Effector memory CD4-positive, alpha-beta T cell (primary cell): ENCODE results near the gene USH1G.

Experiments
- DNase-seq, 3 donors: peaks; one replicate each; pipeline ENCODE4 v3.0.0-alpha.2; 2020
- H3K27ac ChIP-seq: 2 replicates; pipeline ENCODE4 v1.7.0; 2013; ENCODE audit warnings: mild to moderate bottlenecking, low read length, moderate library complexity; ENCODE audit not compliant: insufficient read depth, poor library complexity, severe bottlenecking
- H3K27me3 ChIP-seq: replicated peaks from 2 replicates; pipeline ENCODE4 v1.7.0; 2013; ENCODE audit warnings: mild to moderate bottlenecking, low read length; ENCODE audit not compliant: insufficient read depth, control insufficient read depth, poor library complexity, severe bottlenecking
- H3K36me3 ChIP-seq: 2 replicates; pipeline ENCODE4 v1.7.0; 2013; ENCODE audit warnings: mild to moderate bottlenecking, low read length, moderate library complexity; ENCODE audit not compliant: control insufficient read depth, insufficient read depth
- H3K4me1 ChIP-seq: 2 replicates; pipeline ENCODE4 v1.7.0; 2013; ENCODE audit warnings: low read length, mild to moderate bottlenecking; ENCODE audit not compliant: control insufficient read depth, insufficient read depth, poor library complexity, severe bottlenecking
- H3K4me3 ChIP-seq: 2 replicates; pipeline ENCODE4 v1.7.0; 2013; ENCODE audit warnings: low read length, low read depth, mild to moderate bottlenecking; ENCODE audit not compliant: insufficient read depth, poor library complexity, severe bottlenecking
- H3K9me3 ChIP-seq: 2 replicates; pipeline ENCODE4 v1.7.0; 2013; ENCODE audit warnings: mild to moderate bottlenecking, low read length, moderate library complexity; ENCODE audit not compliant: control insufficient read depth

The USH1G gene

GRCh38 chr17:74875977-74876593, 47.0 kb downstream of the USH1G start:
- Histone ChIP-seq H3K4me1 (peaks cover 5% of the 10 kb centered on the region), H3K4me3 (no peak overlapping the region)

DNA sequence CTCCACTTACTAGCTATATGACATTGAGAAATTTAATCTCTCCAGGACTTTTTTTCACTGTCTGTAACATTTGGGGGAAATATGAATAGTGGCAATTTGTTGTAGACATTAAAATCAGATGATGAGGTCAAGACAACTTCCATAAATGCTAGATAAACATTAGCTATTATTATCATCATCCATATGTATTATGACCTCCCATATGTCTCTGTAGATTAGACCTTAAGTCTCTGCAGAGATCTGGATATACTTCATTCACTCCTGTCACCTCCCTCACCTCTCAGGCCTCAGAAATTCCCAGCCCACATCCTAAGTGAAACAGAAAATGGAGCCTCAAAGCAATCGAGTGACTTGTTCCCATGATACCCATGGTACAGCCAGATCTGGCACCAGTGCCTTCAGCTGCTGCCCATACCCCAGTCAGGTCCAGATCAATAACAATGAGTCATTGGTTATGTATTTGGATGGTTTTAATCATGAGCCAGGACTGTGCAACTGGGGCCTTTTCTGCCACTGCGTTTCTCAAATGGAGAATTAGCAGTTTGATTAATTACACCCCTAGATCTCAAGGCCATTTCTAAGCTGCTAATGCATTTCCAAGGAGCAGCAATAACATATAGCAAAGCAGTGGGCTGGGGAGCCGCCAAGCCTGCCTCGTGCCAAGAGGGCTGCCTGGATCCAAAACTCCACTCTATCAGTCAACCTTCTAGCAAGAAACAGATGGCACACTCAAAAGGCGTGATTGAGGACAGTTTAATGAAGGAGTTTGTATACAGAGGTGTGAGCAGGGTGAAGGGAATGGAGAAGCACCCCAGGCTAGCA, 47.7 kb downstream of the USH1G start:
- no peaks in the 10 kb centered on the region for H3K36me3 ChIP-seq
- no peaks in the 10 kb centered on the region for H3K9me3 ChIP-seq
- no peaks in the 10 kb centered on the region for H3K27me3 ChIP-seq
- peaks cover 5% of the 10 kb centered on the region for H3K4me1 ChIP-seq
- no peak overlapping the region for H3K27ac ChIP-seq
- DNase-seq: no peak
- no peak overlapping the region for H3K4me3 ChIP-seq

More at GRCh38 chr17:74875977-74876593, 47.0 kb downstream of the USH1G start:
- Histone ChIP-seq H3K27me3 (no peaks in the 10 kb centered on the region), H3K36me3 (no peaks in the 10 kb centered on the region), H3K27ac (no peak overlapping the region), H3K9me3 (no peaks in the 10 kb centered on the region)
- DNase-seq: no peak

DNA sequence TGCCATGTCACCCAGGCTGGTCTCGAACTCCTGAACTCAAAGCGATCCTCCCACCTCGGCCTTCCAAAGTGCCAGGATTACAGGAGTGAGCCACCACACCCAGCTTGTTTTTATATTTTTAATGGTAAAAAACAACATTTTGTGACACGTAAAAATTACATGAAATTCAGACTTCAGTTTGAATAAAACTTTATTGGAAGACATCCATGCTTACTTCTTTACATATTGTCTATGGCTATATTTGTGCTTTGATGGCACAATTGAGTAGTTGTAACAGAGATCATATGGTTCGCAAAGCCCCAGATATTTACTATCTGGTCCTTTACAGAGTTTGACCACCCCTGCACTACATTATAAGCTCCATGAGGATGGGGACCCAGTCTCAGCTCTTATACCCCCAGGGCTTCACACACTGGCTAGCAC, 48.4 kb downstream of the USH1G start:
- no peak for DNase-seq
- H3K27ac ChIP-seq: no peak overlapping the region
- H3K4me1 ChIP-seq: peaks cover 5% of the 10 kb centered on the region
- H3K36me3 ChIP-seq: no peaks in the 10 kb centered on the region
- H3K27me3 ChIP-seq: no peaks in the 10 kb centered on the region
- no peaks in the 10 kb centered on the region for H3K9me3 ChIP-seq
- H3K4me3 ChIP-seq: no peak overlapping the region

- Histone ChIP-seq H3K4me1 (peaks cover 5% of the 10 kb centered on the region), H3K27me3 (no peaks in the 10 kb centered on the region), H3K9me3 (no peaks in the 10 kb centered on the region), H3K36me3 (no peaks in the 10 kb centered on the region), H3K27ac (peak overlapping the region; percentile 92), H3K4me3 (peak overlapping the region; percentile 66)
- DNase-seq: no peak
Measured at GRCh38 chr17:74873874-74874614, 49.0 kb downstream of the USH1G start.

- Histone ChIP-seq H3K27me3 (no peaks in the 10 kb centered on the region), H3K4me3 (peak overlapping the region; percentile 85), H3K36me3 (no peaks in the 10 kb centered on the region), H3K4me1 (peaks cover 5% of the 10 kb centered on the region), H3K27ac (peak overlapping the region; percentile 92), H3K9me3 (no peaks in the 10 kb centered on the region)
- DNase-seq: peak; percentile 98 to 99 (median 99)
Measured at GRCh38 chr17:74873037-74873873, 49.8 kb downstream of the USH1G start.

GRCh38 chr17:74872313-74873036, 50.6 kb downstream of the USH1G start, which contains the start of gene FDXR:
Gene FDXR, minus strand, starts transcription at chr17:74872994. Its CDS starts 50 bp downstream, at chr17:74872944.
- Histone ChIP-seq H3K4me1 (peaks cover 5% of the 10 kb centered on the region), H3K36me3 (no peaks in the 10 kb centered on the region), H3K27me3 (no peaks in the 10 kb centered on the region), H3K4me3 (peak within 1 kb of the TSS; percentile 85), H3K27ac (peak within 1 kb of the TSS; percentile 92), H3K9me3 (no peaks in the 10 kb centered on the region)
- no peak for DNase-seq

DNA sequence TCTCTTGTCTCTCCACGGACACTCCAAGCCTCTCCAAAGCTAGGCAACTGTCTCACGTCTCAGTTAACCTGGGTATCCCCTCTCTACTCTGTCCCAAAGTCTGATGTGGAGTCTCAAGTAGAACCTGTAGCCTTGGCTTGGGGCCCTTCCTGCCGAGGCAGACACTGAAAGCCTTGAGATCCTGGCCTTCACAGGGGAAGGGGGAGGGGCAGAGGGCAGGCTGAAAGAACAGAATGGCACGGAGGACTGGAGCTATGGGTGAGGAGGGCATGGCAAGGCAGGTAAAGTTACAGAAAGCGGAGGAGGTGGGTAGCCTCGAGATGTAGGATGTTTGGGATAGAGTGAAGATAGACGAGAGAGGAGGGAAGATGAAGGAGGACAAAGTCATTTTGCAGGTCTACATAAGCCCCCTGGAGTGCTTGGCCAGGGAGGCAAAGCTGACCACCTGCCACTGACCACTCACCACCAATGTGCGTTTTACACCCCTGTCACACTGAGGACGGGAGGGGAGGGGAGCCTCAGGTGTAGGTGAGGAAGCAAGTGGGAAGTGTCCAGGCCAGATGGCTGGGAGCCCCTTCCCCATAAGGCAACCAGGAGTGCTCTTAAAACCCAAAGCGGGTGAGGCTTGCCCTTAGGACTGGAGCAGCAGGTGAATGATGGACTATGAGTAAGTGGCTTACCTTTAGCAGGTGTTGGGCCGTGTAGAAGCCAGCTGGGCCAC, 51.5 kb downstream of the USH1G start:
- Histone ChIP-seq H3K4me1 (peaks cover 5% of the 10 kb centered on the region), H3K9me3 (no peaks in the 10 kb centered on the region), H3K27ac (no peak overlapping the region), H3K27me3 (no peaks in the 10 kb centered on the region), H3K36me3 (no peaks in the 10 kb centered on the region), H3K4me3 (no peak overlapping the region)
- no peak for DNase-seq

DNA sequence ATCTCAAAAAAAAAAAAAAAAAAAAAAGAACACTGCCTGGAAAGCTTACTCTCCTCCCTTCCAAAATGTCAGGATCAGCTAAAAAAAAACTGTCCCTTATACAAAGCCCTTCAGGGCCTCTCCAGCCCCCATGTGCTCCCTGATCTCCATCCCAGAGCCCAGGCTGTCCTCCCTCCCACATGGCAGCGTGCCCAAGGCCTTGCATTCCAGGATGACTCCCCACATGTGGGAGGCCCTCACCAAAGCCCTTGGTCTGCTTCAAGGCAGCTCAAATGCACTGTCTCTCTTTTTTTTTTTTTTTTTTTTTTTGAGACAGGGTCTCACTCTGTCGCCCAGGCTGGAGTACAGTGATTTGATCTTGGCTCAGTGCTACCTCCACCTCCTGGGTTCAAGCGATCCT, 52.5 kb downstream of the USH1G start:
- Histone ChIP-seq H3K27me3 (no peaks in the 10 kb centered on the region), H3K4me1 (peaks cover 5% of the 10 kb centered on the region), H3K36me3 (no peaks in the 10 kb centered on the region), H3K4me3 (no peak overlapping the region), H3K27ac (no peak overlapping the region), H3K9me3 (no peaks in the 10 kb centered on the region)
- DNase-seq: no peak
